HL-60 (cell line): ENCODE results near the gene BHMT2.

Source experiments
- CTCF ChIP-seq: IDR thresholded peaks from one replicate; pipeline ENCODE4 v1.5.1; 2011; ENCODE audit warnings: low read length, control low read depth, inconsistent platforms; ENCODE audit not compliant: insufficient read depth
- POLR2AphosphoS5 ChIP-seq: IDR thresholded peaks from 2 replicates; pipeline ENCODE4 v1.6.1; 2012; ENCODE audit warnings: low read depth

- TF ChIP-seq POLR2AphosphoS5 (no peak), CTCF (no peak)
Measured at GRCh38 chr5:79021753-79022152, 47.8 kb upstream of the BHMT2 start.
